ENCODE measurements around the gene LTBR.

The LTBR gene

GRCh38 chr12:6430124-6430989, 46.4 kb downstream of the LTBR start:
- DNase-seq = peak; percentile 53

GRCh38 chr12:6432991-6433390, 49.0 kb downstream of the LTBR start:
- DNase-seq = no peak

GRCh38 chr12:6434205-6435140, 50.5 kb downstream of the LTBR start:
- no peak for DNase-seq

GRCh38 chr12:6435961-6436715, 52.2 kb downstream of the LTBR start:
- DNase-seq = no peak

GRCh38 chr12:6437586-6437985, 53.6 kb downstream of the LTBR start:
- DNase-seq = no peak

GRCh38 chr12:6438345-6438744, 54.4 kb downstream of the LTBR start:
- DNase-seq = no peak

- no peak for DNase-seq
Measured at GRCh38 chr12:6440391-6440790, 56.4 kb downstream of the LTBR start.
